ENCODE measurements around the gene MC1R. TPM values are rescaled to one million over a fixed set of nuclear protein-coding genes. Genes with fewer than 3 reads are reported as not detected.

The MC1R gene
- total and polyA plus RNA-seq, 10 of the 15 experiments (the other 5 are each of a cell fraction or from before 2014, with no cell fraction given), result 0.06 to 2.3 (median 0.45) TPM

- ChIA-PET POLR2A (no interaction called here), CTCF (no interaction called here), SMC1A (ENCODE audit: uncharacterized antibody, unreplicated experiment) (no interaction called here), RAD21 (ENCODE audit: unreplicated experiment) (no interaction called here)
- Histone ChIP-seq H2AFZ (ENCODE audit: control insufficient read depth, low read depth, low read length) (no peak overlapping the region), H3K4me1 (ENCODE audit: control insufficient read depth, insufficient read depth, low read length) (no peaks in the 10 kb centered on the region), H3K36me3 (ENCODE audit: control insufficient read depth in 2 of 2, insufficient read depth in 2 of 2, low read length in 1 of 2) (no peaks in the 10 kb centered on the region), H3K79me2 (ENCODE audit: control insufficient read depth, insufficient read depth, low read length) (no peaks in the 10 kb centered on the region), H3K9me3 (replicated peaks; ENCODE audit: control insufficient read depth, insufficient read depth, low read length) (no peaks in the 10 kb centered on the region), H3K4me3 (no peak overlapping the region), H3K9ac (ENCODE audit: control insufficient read depth, insufficient read depth, low read length) (no peak overlapping the region), H3K27me3 (replicated peaks in 1 of 2; ENCODE audit: control insufficient read depth in 2 of 2, insufficient read depth in 2 of 2, low read length in 1 of 2) (no peaks in the 10 kb centered on the region; a peak in 1 of 4 replicates), H4K20me1 (ENCODE audit: control insufficient read depth, insufficient read depth) (no peaks in the 10 kb centered on the region), H3K4me2 (ENCODE audit: control insufficient read depth, insufficient read depth) (no peak overlapping the region), H3K27ac (ENCODE audit: control insufficient read depth, insufficient read depth) (no peak overlapping the region)
- BruUV-seq (replicated peaks), result no TSS peak
- DNase-seq (ENCODE audit: low read depth, low spot score), result no peak
- WGBS (ENCODE audit: insufficient coverage, insufficient replicate concordance, low lambda C conversion rate, missing lambda C conversion rate), result 24% methylated on average over 6 of the region's 6 CpGs
- intact Hi-C loops (cut with micrococcal nuclease; ENCODE audit: unreplicated experiment) (no loop called here), in situ Hi-C loops (cut with MboI) (no loop called here)
- peak; percentile 63 for ATAC-seq
- no peak for FAIRE-seq
- TF ChIP-seq SREBF1 (IDR thresholded peaks at IDR 0.05; ENCODE audit: low read length) (no peak), CBX5 (IDR thresholded peaks at IDR 0.05; ENCODE audit: low read depth) (no peak), ZNF274 (IDR thresholded peaks at IDR 0.05; ENCODE audit: insufficient read depth, insufficient read length) (no peak), MYB (IDR thresholded peaks at IDR 0.05; ENCODE audit: borderline replicate concordance, low read depth, low read length) (no peak), FOS (IDR thresholded peaks at IDR 0.05; ENCODE audit: borderline replicate concordance, extremely low read depth, insufficient read length) (no peak), POLR2AphosphoS5 (IDR thresholded peaks at IDR 0.05; ENCODE audit: low read length) (no peak), KAT2A (conservative IDR thresholded peaks at IDR 0.05; ENCODE audit: control insufficient read depth, low read depth, low read length) (no peak), PKNOX1 (IDR thresholded peaks at IDR 0.05) (no peak), BCL3 (IDR thresholded peaks at IDR 0.05; ENCODE audit: borderline replicate concordance, insufficient read depth, low read depth, low read length, poor library complexity, severe bottlenecking) (no peak), YBX1 (IDR thresholded peaks at IDR 0.05) (no peak), SMAD1 (IDR thresholded peaks at IDR 0.05; ENCODE audit: low read depth, partially characterized antibody) (no peak), HSF1 (IDR thresholded peaks at IDR 0.05; ENCODE audit: low read depth, low read length) (no peak), ZNF24 (IDR thresholded peaks at IDR 0.05) (no peak), SMAD5 (IDR thresholded peaks at IDR 0.05; ENCODE audit: low read depth) (no peak), RUNX3 (IDR thresholded peaks at IDR 0.05; ENCODE audit: low read length) (no peak)
- TF ChIP-seq, protein P1, sequence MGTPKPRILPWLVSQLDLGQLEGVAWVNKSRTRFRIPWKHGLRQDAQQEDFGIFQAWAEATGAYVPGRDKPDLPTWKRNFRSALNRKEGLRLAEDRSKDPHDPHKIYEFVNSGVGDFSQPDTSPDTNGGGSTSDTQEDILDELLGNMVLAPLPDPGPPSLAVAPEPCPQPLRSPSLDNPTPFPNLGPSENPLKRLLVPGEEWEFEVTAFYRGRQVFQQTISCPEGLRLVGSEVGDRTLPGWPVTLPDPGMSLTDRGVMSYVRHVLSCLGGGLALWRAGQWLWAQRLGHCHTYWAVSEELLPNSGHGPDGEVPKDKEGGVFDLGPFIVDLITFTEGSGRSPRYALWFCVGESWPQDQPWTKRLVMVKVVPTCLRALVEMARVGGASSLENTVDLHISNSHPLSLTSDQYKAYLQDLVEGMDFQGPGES (IDR thresholded peaks at IDR 0.05), result no peak
- TF ChIP-seq, protein P2, sequence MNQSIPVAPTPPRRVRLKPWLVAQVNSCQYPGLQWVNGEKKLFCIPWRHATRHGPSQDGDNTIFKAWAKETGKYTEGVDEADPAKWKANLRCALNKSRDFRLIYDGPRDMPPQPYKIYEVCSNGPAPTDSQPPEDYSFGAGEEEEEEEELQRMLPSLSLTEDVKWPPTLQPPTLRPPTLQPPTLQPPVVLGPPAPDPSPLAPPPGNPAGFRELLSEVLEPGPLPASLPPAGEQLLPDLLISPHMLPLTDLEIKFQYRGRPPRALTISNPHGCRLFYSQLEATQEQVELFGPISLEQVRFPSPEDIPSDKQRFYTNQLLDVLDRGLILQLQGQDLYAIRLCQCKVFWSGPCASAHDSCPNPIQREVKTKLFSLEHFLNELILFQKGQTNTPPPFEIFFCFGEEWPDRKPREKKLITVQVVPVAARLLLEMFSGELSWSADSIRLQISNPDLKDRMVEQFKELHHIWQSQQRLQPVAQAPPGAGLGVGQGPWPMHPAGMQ (IDR thresholded peaks at IDR 0.05; ENCODE audit: borderline replicate concordance), result no peak
- TF ChIP-seq, protein P3, sequence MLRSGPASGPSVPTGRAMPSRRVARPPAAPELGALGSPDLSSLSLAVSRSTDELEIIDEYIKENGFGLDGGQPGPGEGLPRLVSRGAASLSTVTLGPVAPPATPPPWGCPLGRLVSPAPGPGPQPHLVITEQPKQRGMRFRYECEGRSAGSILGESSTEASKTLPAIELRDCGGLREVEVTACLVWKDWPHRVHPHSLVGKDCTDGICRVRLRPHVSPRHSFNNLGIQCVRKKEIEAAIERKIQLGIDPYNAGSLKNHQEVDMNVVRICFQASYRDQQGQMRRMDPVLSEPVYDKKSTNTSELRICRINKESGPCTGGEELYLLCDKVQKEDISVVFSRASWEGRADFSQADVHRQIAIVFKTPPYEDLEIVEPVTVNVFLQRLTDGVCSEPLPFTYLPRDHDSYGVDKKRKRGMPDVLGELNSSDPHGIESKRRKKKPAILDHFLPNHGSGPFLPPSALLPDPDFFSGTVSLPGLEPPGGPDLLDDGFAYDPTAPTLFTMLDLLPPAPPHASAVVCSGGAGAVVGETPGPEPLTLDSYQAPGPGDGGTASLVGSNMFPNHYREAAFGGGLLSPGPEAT (IDR thresholded peaks at IDR 0.05; ENCODE audit: low read depth), result no peak
These were observed 13.3 kb downstream of the MC1R start for GRCh38 chr16:89931964-89932363.
